GM18870 (cell line): Measurements from ENCODE around the gene SLC35C1.

Experiments used
- ATAC-seq: cut with Tn5 transposase; IDR thresholded peaks from one replicate; pipeline ENCODE4 v1.9.1; 2021; ENCODE audit warnings: moderate library complexity; ENCODE audit not compliant: unreplicated experiment

Gene SLC35C1

DNA sequence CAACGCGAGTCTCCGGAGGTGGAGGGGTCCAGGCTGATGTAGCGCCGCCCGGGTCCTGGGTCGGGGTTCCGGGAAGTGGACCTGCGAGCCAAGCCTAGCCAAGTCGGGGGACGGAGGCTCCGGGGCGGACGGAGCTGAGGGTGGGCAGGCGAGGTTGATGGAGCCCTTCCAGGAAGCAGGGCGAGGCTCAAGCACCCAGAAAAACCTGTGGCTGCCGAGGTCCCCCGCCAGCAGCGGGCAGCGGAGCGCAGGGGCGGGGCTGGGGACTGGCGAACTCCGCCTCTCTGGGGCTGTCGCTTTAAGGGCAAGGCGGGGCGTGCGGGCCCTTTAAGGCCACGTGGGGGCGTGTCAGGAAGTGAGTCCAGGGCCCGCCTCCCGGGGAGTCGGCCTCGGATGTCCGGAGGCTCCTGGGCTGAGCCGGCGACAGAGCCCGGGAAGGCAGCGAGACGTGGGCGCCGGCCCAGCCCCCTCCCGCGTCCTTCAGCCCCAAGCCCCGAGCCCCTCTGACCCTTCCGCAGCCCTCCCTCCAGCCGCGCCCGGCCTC lies at the start of gene SLC35C1:
Gene SLC35C1, plus strand, starts transcription at position 389 of the 544 bp plus-strand sequence. CDS start 653 bp downstream, outside the sequence.
- peak; percentile 80 for ATAC-seq

DNA sequence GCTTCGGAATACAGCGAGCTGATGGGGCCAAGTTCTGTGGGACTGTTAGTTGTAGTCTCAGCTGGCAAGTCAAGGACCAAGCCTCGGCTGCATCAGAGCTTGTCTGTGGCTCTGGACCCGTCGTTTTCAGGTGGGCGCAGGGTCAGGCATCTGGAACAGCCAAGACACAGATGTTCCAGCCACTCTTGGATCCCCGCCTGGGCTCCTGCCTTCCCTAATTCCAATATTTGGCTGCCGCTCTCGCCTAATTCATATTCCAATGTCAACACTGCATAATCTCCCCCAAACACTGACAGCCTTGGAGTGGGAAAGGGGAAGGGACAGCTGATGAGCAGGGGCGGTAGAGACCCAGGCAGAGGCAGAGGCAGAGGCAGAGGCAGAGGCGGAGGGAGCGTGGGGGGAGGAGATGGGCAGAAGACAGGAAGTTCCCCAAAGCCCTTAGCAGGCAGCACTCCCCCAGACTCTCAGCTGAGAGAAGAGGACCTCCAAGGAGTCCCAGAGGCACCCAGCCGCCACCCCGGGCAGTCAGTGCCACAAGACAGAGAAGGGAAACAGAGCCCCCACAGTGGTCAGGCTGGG lies 49.6 kb upstream of the SLC35C1 start:
- ATAC-seq = no peak

- no peak for ATAC-seq
Observed at GRCh38 chr11:45756384-45757010, 48.5 kb upstream of the SLC35C1 start.

DNA sequence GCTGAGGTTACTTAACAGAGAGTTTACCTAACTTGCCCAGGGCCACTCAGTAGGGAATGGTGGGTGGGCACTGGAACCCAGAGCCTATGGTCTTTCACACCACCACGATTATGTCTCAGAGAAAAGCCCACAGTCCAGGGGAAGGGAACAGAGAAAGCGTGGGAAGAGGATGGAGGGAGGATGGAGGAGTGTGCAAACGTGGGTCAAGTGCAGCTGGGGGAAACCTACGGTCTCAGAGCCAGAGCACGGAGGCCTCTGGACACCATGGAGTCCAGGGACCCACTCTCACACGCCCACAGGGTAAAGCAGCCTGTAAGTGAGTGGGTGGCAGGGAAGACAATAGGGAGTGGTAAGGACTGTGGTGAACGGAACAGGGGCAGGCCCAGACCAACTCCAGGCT lies 47.3 kb upstream of the SLC35C1 start:
- no peak for ATAC-seq

- no peak for ATAC-seq
Observed at GRCh38 chr11:45761659-45762058, 43.3 kb upstream of the SLC35C1 start.

- no peak for ATAC-seq
Observed at GRCh38 chr11:45765107-45765668, 39.8 kb upstream of the SLC35C1 start.

GRCh38 chr11:45765836-45766235 lies 39.1 kb upstream of the SLC35C1 start:
- no peak for ATAC-seq

DNA sequence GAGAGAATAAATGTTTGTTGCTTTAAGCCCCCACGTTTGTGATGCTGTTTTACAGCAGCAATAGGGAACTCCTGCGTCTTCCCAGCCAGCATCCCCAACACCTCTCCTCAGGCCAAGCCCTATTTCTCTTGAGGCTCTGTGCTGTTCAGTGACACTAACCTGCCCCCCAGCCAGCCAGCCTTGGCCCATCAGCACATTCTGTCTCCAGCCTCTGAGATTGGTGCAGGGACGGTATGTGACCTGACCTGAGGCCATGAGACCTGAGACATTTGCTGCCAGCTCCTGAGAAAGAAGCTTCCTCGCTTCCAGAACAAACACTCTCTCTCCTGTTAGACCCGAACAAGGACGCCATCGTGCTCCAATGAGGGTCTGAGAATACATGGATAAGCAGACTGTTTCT lies 38.5 kb upstream of the SLC35C1 start:
- no peak for ATAC-seq

DNA sequence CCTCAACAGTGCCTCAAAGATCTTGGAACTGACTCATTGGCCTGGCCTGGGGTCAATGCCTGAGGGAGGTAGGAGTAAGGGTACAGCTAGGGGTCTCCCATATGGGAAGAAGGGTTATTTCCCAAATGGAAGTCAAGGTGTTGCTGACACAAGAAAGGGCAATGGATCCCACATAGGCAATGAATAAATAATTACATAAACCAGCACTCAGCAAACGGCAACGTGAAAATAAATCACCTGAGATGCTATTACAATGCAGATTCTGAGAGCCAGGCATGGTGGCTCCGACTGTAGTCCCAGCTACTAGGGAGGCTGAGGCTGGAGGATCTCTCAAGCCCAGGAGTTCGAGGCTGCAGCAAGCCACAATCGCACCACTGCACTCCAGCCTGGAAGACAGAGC lies 36.5 kb upstream of the SLC35C1 start:
- ATAC-seq = no peak

DNA sequence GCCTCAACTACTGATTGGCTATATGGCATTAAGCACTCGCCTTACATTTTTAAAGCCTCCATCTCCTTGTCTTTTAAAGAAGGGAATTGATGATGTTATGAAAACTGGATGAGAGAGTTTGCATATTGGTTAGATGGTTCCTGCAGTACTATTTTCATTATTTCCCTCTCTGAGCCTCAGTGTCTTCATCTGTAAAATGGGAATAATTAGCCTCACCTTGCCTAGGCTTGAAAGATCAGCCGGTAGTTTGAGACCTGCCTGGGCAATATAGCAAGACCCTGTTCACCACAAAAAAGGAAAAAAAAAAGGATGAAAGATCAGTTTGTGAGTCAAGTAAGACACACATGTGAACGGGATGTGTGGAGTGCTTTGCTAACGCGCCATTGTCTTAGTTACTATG lies 35.0 kb upstream of the SLC35C1 start:
- no peak for ATAC-seq

- ATAC-seq = peak; percentile 24
Observed at GRCh38 chr11:45771193-45771565, 33.8 kb upstream of the SLC35C1 start.

- ATAC-seq = peak; percentile 52
Observed at GRCh38 chr11:45771566-45772448, 33.1 kb upstream of the SLC35C1 start.

DNA sequence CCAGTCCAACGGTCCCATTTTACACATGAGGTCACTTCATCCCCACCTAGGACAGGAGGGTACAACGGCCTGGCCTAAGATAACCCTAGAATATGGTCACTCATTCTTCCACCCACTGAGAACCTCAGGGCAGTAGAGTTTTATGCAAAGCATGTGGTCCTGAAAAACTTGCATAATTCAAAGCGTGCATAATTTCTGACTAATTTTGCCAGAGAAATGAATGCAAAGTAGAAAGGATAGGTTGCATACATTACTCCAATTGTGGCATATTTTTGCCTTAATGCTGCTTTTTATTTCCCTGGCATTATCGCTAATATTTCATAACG lies 32.5 kb upstream of the SLC35C1 start:
- no peak for ATAC-seq

GRCh38 chr11:45772986-45773785 lies 31.8 kb upstream of the SLC35C1 start:
- ATAC-seq = no peak

DNA sequence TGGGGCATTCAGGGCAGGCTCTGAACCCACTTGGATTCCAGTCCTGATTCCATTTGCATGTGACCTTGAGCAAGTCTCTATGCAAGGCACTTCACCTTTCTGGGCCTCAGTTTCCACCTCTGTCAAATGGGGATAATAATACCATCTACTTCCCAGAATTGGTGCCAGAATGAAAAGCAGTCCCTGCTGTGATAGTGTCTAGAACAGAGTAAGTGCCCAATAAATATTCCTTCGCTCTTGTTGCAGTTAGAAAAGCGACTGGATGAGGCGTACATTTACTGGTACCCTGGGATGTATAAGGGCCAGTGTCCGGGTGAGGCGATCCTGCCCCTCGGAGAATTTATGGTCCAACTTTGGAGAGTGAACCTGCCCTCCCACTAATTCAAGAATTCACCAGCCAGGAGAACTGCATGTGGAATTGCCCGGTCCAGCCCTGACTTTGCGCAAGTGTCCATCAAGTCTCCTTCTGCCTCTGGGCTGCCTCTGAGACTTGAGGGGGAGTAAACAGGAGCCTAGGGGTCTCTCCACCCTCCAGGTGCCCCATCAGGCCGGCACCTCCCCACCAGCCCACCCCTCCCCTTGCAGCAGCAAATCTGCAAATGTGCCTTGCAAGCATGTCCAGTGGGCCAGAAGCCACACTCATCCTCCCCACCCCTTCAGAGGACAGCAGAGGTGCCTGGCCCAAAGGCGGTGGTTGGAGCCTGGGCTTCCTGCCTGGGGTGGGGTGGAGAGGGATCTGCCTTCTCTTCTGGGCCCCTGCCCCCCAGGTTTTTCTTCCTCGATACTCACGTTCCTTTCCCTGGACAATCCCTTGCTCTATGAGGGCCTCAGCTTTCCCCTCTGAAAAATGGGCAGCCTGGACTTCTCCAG lies 30.9 kb upstream of the SLC35C1 start:
- no peak for ATAC-seq

DNA sequence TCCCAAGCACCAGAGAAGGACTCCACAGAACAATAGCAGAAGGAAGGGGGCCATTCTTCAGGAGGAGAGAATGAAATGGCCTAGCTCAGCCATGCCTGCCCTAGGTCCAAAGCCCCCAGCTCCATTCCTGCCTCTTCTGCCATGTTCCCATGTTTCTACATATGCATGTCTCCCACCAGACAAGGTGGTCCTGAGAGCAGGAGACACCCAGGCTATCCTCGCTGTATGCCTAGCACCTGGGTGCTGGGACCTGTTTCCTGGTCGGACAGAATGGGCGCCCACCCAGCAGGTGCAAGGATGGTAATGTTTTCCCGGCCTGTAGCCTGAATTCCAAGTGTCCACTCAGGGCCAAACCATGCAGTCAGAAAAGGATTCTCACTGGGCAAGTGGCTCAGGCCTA lies 30.2 kb upstream of the SLC35C1 start:
- ATAC-seq = no peak

DNA sequence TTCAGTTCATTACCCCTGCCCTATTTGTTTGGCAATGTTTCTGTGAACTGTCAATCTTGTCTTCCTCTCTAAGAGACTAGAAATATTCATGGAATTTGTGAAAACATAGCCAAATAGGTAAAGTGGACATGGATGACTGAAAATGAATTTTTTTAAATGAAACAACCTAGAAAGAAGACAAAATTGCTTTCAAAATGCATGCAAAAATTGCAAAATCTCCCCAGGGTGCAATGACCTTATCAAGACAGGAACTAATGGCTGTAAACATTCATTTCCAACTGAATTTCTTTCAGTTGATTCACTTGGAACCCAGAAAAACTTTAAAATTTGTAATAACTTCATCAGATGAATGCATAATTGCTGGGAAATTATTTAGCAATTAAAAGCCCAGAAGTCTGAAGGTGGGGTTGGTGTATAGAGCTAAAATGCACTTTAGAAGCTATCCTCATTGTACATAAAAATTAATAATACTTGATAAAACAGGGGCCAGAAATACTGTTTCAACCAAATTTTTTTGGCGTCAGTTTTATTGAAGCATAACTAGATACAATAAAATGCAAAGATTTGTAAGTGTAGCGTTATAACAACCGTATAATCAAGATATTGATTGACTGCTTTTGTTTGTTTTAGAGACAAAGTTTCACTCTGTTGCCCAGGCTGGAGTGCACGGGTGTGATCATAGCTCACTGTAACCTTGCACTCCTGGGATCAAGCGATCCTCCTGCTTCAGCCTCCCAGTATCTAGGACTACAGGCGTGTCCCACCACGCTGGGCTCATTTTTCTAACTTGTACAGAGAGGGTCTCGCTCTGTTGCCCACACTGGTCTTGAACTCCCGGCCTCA lies 27.6 kb upstream of the SLC35C1 start:
- no peak for ATAC-seq

DNA sequence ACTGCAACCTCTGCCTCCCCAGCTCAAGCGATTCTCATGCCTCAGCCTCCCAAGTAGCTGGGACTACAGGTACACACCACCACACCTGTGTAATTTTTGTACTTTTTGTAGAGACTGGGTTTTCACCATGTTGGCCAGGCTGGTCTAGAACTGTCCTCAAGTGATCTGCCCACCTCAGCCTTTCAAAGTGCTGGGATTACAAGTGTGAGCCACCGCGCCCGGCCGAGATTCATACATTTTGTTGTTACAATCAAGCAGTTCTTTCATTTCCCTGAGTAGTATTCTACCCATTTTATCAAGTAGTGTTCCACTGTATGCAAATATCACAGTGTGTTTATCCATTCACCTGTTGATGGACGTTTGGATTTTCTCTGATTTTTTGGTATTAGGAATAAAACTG lies 26.6 kb upstream of the SLC35C1 start:
- no peak for ATAC-seq

DNA sequence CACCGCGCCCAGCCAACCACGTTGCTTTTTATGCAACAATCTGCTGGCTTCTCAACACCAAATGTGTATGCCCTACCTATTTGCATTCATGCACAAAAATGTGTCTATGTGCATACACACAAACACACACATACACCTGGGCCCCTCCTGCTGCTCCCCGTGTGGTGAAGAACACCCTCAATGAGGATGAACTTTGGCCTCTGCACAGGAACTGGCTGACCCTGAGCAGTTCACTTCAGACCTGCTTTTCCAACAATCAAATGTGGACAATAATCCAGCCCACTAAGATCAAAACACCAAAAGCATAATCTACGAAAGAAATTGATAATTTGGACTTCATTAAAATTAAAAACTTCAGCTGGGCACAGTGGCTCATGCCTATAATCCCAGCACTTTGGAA lies 25.3 kb upstream of the SLC35C1 start:
- no peak for ATAC-seq
